ENCODE results near the gene C6orf132. TPM values are rescaled to one million over a fixed set of nuclear protein-coding genes. Genes with fewer than 3 reads are reported as not detected.

The C6orf132 gene
- total RNA-seq, 1 donor from 2014 or later: 0.18 TPM

DNA sequence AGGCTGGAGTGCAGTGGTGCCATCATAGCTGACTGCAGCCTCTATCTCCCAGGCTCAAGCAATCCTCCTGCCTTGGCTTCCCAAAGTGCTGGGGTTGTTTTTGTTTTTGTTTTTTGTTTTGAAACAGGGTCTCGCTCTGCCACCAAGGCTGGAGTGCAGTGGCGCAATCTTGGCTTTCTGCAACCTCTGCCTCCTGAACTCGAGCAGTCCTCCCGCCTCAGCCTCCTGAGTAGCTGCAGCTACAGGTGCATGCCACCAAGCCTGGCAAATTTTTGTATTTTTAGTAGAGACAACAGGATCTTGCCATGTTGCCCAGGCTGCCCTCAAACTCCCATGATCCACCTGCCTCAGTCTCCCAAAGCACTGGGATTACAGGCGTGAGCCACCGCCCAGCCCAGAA, 4.2 kb downstream of the C6orf132 start:
- no peak overlapping the region for H3K27ac Mint-ChIP-seq
- no peak overlapping the region for H3K4me3 Mint-ChIP-seq
- H3K36me3 Mint-ChIP-seq (ENCODE audit: low read depth): no peaks in the 10 kb centered on the region
- H3K4me1 Mint-ChIP-seq (ENCODE audit: low read depth): peaks cover 14% of the 10 kb centered on the region
- intact Hi-C loops (cut with micrococcal nuclease): no loop called here
- no peak for DNase-seq (ENCODE audit: low spot score)
- peaks cover 29% of the 10 kb centered on the region for H3K27me3 Mint-ChIP-seq (ENCODE audit: insufficient read depth)
- H3K9me3 Mint-ChIP-seq: no peaks in the 10 kb centered on the region

DNA sequence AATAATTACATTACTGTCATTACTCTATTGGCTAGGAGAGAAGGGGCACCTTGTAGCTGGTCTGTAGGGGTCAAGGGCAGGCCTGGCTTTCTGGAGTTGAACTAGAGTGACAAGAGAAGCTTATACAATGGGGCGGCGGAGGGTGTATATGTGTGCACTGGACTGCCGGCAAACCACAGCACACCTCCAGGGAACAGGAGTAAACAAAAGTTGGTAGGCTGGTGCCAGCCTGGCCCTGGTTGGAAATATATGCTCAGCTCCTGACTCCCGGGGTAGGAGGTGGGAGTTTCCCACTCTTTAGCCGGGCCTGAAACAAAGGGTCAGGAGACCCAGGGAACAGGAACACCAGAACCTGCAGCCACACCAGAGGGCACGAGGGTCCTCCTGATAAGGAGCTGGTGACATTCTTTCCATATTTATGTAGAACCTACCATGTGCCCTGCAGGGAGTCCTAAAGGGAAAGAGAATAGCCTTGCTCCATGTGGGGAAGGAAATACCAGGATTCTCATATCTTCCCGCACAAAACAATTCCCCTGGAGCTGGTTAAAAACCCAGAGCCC, 5.1 kb downstream of the C6orf132 start:
- no peak overlapping the region for H3K4me3 Mint-ChIP-seq
- H3K4me1 Mint-ChIP-seq (ENCODE audit: low read depth): peaks cover 9% of the 10 kb centered on the region
- H3K27ac Mint-ChIP-seq: no peak overlapping the region
- no peaks in the 10 kb centered on the region for H3K9me3 Mint-ChIP-seq
- H3K27me3 Mint-ChIP-seq (ENCODE audit: insufficient read depth): peaks cover 23% of the 10 kb centered on the region
- H3K36me3 Mint-ChIP-seq (ENCODE audit: low read depth): no peaks in the 10 kb centered on the region
- DNase-seq (ENCODE audit: low spot score): no peak
- intact Hi-C loops (cut with micrococcal nuclease): no loop called here

DNA sequence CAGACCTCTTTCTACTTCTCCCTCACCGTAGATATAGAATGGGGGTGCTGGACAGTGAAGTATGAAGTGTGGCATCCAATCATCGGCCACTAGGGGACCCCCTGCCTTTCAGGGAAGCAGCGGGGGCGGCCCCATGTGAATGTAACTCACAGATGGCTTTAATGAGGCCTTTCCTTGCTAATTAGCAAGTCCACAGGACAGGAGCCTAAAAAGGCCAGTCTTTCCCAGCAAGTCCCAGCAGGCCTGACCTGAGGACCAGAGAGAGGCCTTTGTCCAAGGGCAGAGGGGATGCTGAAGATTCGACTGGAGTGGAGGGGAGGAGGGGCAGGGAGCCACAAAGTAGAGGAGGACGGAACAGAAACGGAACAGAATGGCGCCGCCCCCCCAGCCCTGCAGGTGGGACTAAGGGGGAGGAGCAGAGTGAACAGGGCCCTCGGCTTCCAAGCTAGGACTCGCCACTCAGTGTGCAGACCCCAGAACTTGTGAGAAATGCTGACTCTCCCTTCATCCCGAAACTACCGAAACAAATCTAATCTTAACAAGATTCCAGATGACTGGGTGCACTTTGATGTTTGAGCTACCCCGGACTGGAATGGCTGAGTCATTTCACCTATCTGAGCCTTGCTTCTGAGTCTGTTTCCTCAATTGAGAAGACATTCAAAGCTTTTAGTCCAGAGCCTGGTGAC, 5.8 kb downstream of the C6orf132 start:
- DNase-seq (ENCODE audit: low spot score): no peak
- intact Hi-C loops (cut with micrococcal nuclease): no loop called here
- peaks cover 9% of the 10 kb centered on the region for H3K4me1 Mint-ChIP-seq (ENCODE audit: low read depth)
- H3K9me3 Mint-ChIP-seq: no peaks in the 10 kb centered on the region
- H3K4me3 Mint-ChIP-seq: no peak overlapping the region
- H3K27me3 Mint-ChIP-seq (ENCODE audit: insufficient read depth): peaks cover 24% of the 10 kb centered on the region
- H3K36me3 Mint-ChIP-seq (ENCODE audit: low read depth): no peaks in the 10 kb centered on the region
- no peak overlapping the region for H3K27ac Mint-ChIP-seq

DNA sequence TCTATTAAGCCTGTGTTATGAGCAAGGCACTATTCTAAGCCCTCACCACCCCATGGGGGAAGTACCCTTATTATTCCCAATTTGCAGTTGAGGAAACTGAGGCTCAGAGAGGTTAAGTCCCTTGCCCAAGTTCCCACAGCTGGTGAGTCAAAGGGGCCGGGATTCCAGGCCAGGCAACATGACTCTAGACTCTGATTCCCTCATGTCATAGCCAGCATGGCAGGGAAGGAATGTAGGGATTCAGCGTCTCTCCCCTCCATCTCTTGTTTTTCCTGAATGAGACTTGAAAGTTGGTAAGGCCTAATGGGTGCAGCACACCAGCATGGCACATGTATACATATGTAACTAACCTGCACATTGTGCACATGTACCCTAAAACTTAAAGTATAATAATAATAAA, 6.7 kb downstream of the C6orf132 start:
- H3K9me3 Mint-ChIP-seq: no peaks in the 10 kb centered on the region
- DNase-seq (ENCODE audit: low spot score): no peak
- no peaks in the 10 kb centered on the region for H3K36me3 Mint-ChIP-seq (ENCODE audit: low read depth)
- H3K27me3 Mint-ChIP-seq (ENCODE audit: insufficient read depth): peaks cover 16% of the 10 kb centered on the region
- no peak overlapping the region for H3K4me3 Mint-ChIP-seq
- peaks cover 9% of the 10 kb centered on the region for H3K4me1 Mint-ChIP-seq (ENCODE audit: low read depth)
- H3K27ac Mint-ChIP-seq: no peak overlapping the region
- intact Hi-C loops (cut with micrococcal nuclease): no loop called here

DNA sequence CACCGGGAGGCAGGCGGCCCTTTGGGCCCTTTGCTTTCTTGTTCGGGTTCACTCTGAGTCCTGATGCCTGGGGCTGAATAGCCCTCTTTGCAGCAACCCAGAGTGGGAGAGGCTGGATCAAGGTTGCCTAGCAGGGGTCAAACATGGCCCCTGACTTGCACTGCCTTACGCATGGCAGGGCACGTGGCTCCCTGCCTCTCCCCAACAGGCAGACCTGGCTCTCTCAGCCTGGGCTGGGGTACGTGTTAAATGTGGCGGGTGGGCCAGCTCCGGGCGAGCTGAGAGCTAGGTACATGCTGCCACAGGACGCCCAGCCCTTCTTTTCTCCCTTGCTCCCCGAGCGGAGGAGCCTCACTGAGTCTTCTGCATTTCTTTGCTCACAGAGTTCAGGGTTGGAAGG, 7.3 kb downstream of the C6orf132 start:
- intact Hi-C loops (cut with micrococcal nuclease): no loop called here
- H3K4me1 Mint-ChIP-seq (ENCODE audit: low read depth): peaks cover 9% of the 10 kb centered on the region
- peaks cover 11% of the 10 kb centered on the region for H3K27me3 Mint-ChIP-seq (ENCODE audit: insufficient read depth)
- H3K9me3 Mint-ChIP-seq: no peaks in the 10 kb centered on the region
- H3K27ac Mint-ChIP-seq: no peak overlapping the region
- H3K36me3 Mint-ChIP-seq (ENCODE audit: low read depth): no peaks in the 10 kb centered on the region
- H3K4me3 Mint-ChIP-seq: no peak overlapping the region
- DNase-seq (ENCODE audit: low spot score): no peak

DNA sequence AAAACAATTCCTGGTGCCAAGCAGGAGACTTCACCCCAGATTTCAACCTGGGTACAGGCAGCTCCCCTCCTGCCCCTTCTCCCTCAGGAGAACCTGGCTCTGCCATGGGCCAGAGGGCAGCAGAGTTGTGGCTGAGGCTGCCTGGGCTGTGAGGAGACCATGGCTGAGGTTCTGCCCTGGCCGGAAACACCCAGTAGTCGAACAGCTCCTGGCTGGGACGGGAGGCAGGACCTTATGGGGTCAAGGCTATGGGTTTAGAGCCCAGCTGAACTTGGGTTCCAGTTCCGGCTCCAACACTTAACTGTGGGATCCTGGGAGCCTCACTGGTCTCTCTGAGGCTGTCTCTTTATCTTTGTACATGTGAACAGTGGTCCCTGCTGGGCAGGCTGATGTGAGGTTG, 8.5 kb downstream of the C6orf132 start:
- intact Hi-C loops (cut with micrococcal nuclease): no loop called here
- H3K4me1 Mint-ChIP-seq (ENCODE audit: low read depth): peaks cover 9% of the 10 kb centered on the region
- no peaks in the 10 kb centered on the region for H3K36me3 Mint-ChIP-seq (ENCODE audit: low read depth)
- no peak overlapping the region for H3K27ac Mint-ChIP-seq
- H3K27me3 Mint-ChIP-seq (ENCODE audit: insufficient read depth): peaks cover 5% of the 10 kb centered on the region
- H3K9me3 Mint-ChIP-seq: no peaks in the 10 kb centered on the region
- H3K4me3 Mint-ChIP-seq: no peak overlapping the region
- DNase-seq (ENCODE audit: low spot score): no peak

DNA sequence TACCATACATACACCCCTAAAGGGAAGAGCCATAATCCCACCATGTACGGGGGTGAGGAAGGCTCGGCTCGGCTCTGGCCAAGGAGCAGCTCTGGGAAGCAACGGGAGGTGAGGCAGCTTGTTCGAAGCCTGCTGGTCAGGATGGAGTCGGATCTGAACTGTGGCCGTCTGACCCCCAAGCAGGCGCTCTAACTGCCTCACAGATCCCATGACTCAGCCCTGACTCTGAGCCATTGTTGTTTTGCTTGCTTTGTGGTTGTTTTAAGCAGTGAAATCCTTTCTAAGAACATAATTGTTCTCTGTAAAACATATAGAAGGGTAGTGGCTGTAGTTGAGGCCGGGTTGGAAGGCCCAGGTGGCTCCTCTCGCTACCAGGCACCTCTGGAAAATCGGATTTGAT, 10.9 kb downstream of the C6orf132 start:
- DNase-seq (ENCODE audit: low spot score): no peak
- H3K4me3 Mint-ChIP-seq: no peak overlapping the region
- intact Hi-C loops (cut with micrococcal nuclease): no loop called here
- H3K27me3 Mint-ChIP-seq (ENCODE audit: insufficient read depth): peaks cover 3% of the 10 kb centered on the region
- H3K36me3 Mint-ChIP-seq (ENCODE audit: low read depth): no peaks in the 10 kb centered on the region
- H3K27ac Mint-ChIP-seq: no peak overlapping the region
- no peaks in the 10 kb centered on the region for H3K9me3 Mint-ChIP-seq
- peaks cover 2% of the 10 kb centered on the region for H3K4me1 Mint-ChIP-seq (ENCODE audit: low read depth)

DNA sequence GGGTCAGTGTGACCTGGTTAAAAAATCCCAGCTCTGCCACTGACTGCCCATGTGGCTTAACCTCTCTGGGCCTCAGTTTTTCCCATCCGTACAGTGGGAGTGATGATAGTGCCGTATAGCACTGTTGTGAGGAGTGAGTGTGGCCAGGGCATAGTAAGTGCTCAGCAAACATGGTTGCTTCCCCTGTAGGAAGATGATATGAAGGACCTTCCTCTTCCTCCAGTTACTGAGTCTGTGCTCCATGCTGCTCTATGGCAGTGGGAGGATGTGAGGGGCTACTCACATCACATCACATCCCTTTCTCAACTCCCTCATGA, 13.1 kb downstream of the C6orf132 start:
- Mint-ChIP-seq H3K27ac (no peak overlapping the region), H3K27me3 (ENCODE audit: insufficient read depth) (peaks cover 3% of the 10 kb centered on the region), H3K9me3 (no peaks in the 10 kb centered on the region), H3K4me1 (ENCODE audit: low read depth) (no peaks in the 10 kb centered on the region), H3K36me3 (ENCODE audit: low read depth) (no peaks in the 10 kb centered on the region), H3K4me3 (no peak overlapping the region)
- DNase-seq (ENCODE audit: low spot score): no peak
- intact Hi-C loops (cut with micrococcal nuclease): no loop called here

DNA sequence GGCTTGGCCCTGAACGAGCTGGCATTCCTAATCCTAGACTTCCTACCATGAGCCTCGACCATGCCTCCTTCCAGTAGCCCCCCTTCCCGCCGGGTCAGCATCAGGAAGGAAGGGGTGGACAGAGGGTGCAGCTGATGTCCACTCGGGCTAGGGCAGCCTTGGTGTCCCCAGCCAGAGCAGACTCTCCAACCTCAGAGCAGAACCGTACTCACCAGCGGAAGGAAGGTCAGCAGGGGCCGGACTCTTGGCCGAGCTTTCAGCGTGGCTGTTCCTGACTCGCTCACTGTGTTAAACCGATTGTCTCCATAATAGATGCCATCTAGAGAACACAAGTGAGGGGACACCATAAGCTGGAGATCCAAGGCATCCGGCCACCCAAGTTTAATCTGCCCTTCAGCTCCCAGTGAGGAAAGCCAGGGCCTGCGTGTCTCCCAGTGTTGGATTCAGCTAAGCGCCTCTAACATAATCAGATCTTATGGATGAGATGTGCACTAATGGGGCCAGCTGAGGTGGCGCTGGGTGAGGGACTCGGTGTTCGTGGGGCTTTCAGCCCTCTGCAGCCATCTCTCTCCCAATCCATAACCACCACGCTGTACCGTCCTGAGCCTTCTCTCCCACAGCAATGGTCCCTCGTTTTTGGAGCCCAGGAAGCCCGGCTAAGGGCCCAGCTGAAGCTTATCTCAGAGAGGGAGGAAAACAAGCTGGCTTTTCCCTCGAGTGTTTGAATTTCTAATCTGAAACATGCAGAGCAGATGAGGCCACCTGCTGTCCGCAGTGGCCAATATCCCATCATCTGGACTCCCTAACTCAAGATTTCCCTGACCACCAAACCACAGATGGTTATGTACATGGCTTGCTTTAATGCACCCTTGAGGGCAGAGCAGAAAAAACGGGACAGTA, 13.7 kb downstream of the C6orf132 start:
- no peaks in the 10 kb centered on the region for H3K4me1 Mint-ChIP-seq (ENCODE audit: low read depth)
- H3K9me3 Mint-ChIP-seq: no peaks in the 10 kb centered on the region
- intact Hi-C loops (cut with micrococcal nuclease): no loop called here

DNA sequence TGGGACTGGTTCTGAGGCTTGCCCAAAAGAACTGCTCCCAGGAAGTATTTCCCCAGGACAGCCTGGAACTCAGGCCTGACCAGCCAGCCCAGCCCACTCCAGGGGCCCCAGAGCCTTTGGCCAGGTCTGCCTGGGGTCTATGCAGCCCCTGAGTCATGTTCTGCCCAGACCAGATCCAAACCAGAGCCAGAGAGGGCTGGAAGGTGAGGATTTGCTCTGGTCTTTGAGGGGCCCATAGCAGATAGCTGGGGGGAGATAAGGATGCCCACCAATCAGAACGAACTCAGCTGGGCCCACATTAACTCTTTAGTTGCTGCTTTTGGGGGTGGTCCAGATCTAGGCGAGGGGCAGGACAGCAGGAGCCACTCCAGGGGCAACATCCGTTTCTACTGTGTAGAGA, 16.8 kb downstream of the C6orf132 start:
- H3K27me3 Mint-ChIP-seq (ENCODE audit: insufficient read depth): no peaks in the 10 kb centered on the region
- no peaks in the 10 kb centered on the region for H3K9me3 Mint-ChIP-seq
- H3K27ac Mint-ChIP-seq: no peak overlapping the region
- no peak overlapping the region for H3K4me3 Mint-ChIP-seq
- no peaks in the 10 kb centered on the region for H3K4me1 Mint-ChIP-seq (ENCODE audit: low read depth)
- no peak for DNase-seq (ENCODE audit: low spot score)
- H3K36me3 Mint-ChIP-seq (ENCODE audit: low read depth): no peaks in the 10 kb centered on the region
- intact Hi-C loops (cut with micrococcal nuclease): no loop called here

More for the DNA sequence above, 13.7 kb downstream of the C6orf132 start:
- Mint-ChIP-seq H3K27ac (no peak overlapping the region), H3K36me3 (ENCODE audit: low read depth) (no peaks in the 10 kb centered on the region), H3K4me3 (no peak overlapping the region), H3K27me3 (ENCODE audit: insufficient read depth) (peaks cover 3% of the 10 kb centered on the region)
- DNase-seq (ENCODE audit: low spot score): no peak

DNA sequence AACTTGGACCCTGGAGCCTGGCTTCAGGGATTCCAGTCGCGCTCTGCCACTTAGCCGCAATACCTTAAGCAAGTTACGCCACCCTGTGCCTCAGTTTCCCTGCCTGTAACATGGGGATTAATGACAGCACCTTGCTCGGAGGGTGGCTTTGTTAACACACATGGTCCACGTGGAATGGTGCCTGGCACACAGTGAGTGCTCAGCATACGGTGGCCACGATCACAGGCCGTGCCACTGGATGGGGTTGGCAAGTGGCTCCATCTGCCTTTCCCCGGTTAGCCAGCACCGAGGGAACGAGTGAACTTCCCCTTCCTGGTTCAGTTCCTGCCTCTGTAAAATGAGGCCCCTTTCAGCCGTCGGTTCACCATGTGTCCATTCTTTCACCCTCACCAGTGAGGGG, 17.2 kb downstream of the C6orf132 start:
- Mint-ChIP-seq H3K4me3 (no peak overlapping the region), H3K36me3 (ENCODE audit: low read depth) (no peaks in the 10 kb centered on the region), H3K27ac (no peak overlapping the region), H3K27me3 (ENCODE audit: insufficient read depth) (no peaks in the 10 kb centered on the region), H3K9me3 (no peaks in the 10 kb centered on the region), H3K4me1 (ENCODE audit: low read depth) (no peaks in the 10 kb centered on the region)
- no peak for DNase-seq (ENCODE audit: low spot score)
- intact Hi-C loops (cut with micrococcal nuclease): no loop called here

DNA sequence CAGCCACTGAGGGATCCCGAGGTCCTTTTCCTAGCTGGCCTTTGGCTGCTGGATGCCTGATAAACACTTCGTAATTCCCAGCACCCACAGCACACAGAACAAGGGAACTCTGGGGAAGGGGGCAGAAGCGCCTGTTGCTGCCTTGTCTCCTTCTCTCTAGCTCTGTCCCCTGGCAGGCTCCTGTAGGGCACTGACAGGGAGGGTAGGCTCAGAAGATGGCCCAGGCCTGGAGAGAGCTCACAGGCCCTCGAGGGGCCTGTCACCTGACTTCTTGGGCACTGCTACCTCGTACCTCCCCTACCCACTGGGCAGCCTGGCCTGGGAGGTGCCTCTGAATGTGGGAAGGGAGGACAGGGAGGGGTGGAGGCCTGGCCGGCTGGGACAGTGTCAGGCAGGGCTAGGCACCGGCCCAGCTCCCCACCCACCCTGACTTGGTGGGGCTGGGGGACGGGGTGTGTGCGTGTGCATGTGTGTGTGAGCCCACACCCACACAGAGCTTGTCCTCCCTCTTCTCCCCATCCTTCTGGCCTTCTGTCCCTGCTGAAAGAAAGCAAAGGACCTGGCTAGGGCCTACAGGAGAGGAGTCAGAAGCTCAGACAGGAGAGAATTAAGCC, 18.1 kb downstream of the C6orf132 start:
- Mint-ChIP-seq H3K4me3 (no peak overlapping the region), H3K9me3 (no peaks in the 10 kb centered on the region), H3K27ac (no peak overlapping the region), H3K4me1 (ENCODE audit: low read depth) (no peaks in the 10 kb centered on the region), H3K27me3 (ENCODE audit: insufficient read depth) (no peaks in the 10 kb centered on the region), H3K36me3 (ENCODE audit: low read depth) (no peaks in the 10 kb centered on the region)
- DNase-seq (ENCODE audit: low spot score): no peak
- intact Hi-C loops (cut with micrococcal nuclease): no loop called here

Data from activated T-helper 1 cell treated with anti-CD3 and anti-CD28 coated beads, Interleukin-12 subunit alpha, Interleukin-12 subunit beta, Interleukin-2, Interleukin-4 antibody, amounts not matched to agents 30 ng/mL and 10 ng/mL and 1 ng/mL, durations not matched to agents 14 hours and 24 hours and 36 hours (primary cell).